Measurements from ENCODE around the gene NATD1. TPM values are rescaled to one million over a fixed set of nuclear protein-coding genes. Genes with fewer than 3 reads are reported as not detected.

The NATD1 gene
- total and polyA plus RNA-seq, 4 donors = 1.4 to 24.5 (median 2.9) TPM

DNA sequence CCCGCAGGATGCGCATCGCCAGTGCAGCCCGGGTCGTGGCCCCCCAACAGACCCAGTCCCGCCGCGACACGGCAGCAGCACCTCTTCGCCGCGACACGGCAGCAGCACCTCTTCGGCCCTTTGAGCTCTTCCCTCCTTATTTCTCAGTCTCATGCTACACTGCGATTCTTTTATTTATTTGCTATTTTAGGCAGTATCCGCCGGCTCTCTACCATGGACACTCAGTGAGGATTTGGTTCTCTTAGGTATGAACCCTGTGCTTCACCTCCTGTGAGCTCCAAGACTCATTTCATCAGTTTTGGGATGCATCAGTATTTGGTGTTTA, 23.0 kb upstream of the NATD1 start:
- no peak overlapping the region for H3K27ac ChIP-seq (ENCODE audit: low read depth in 1 of 2, low read length in 2 of 2)
- H3K9me3 ChIP-seq (ENCODE audit: control insufficient read depth in 4 of 4, low read length in 3 of 4) = no peaks in the 10 kb centered on the region
- no peaks in the 10 kb centered on the region for H3K27me3 ChIP-seq (ENCODE audit: control insufficient read depth in 4 of 4, insufficient read depth in 4 of 4, low read length in 3 of 4)
- H3K36me3 ChIP-seq (ENCODE audit: control insufficient read depth in 4 of 4, insufficient read depth in 3 of 4, low read depth in 1 of 4, low read length in 3 of 4) = no peaks in the 10 kb centered on the region
- no peak for DNase-seq (ENCODE audit: low spot score)
- no peak overlapping the region for H3K9ac ChIP-seq (ENCODE audit: low read depth in 1 of 2, low read length in 2 of 2)
- 20% methylated on average over 17 of the region's 17 CpGs for WGBS
- TF ChIP-seq JUND (IDR thresholded peaks at IDR 0.05) = no peak
- H3K4me3 ChIP-seq (ENCODE audit: low read depth in 1 of 3, low read length in 3 of 3) = peak overlapping the region in 2 of 3 donors; percentile 64 to 73
- H3K4me1 ChIP-seq (ENCODE audit: control insufficient read depth in 4 of 4, insufficient read depth in 4 of 4, low read length in 3 of 4) = peaks cover 7 to 20% (median 12%) of the 10 kb centered on the region in 4 donors

DNA sequence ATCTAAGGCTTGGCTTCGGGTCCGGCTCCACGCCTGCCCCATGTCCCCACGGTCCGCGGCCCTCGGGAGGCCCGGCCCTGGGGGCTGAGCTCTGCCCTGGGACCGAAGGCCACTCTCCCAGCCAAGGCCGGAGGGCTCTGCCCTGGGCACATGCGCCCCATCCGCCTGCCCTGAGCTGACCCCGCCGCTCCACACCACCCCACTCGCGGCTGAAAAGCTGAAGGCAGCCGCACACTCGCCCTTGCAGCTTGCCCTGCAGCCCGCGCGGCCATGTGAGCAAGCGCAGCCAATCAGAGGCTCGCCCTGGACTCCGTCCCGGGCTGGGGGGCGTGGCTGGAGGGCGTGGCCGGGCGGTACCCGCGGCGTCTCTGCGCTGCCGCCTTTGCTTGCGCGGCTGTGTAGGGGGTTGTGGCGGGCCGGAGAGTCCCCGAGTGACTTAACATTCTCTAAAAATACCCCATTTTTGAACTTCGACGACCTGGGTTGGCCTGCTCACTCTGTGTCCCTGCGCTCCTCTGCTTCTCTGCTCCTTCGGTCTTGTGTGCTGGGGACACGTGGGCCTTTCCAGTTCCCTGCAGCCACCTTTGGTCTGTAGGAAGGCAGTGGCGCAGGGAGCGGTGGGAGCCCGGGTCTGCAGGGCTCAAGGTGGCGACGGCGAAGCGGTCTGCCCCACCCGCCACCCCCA, 22.5 kb upstream of the NATD1 start:
- Histone ChIP-seq H3K36me3 (ENCODE audit: control insufficient read depth in 4 of 4, insufficient read depth in 3 of 4, low read depth in 1 of 4, low read length in 3 of 4) (no peaks in the 10 kb centered on the region), H3K9ac (ENCODE audit: low read depth in 1 of 2, low read length in 2 of 2) (peak overlapping the region in 1 of 2 donors; percentile 62), H3K9me3 (ENCODE audit: control insufficient read depth in 4 of 4, low read length in 3 of 4) (no peaks in the 10 kb centered on the region), H3K4me3 (ENCODE audit: low read depth in 1 of 3, low read length in 3 of 3) (peak overlapping the region; percentile 20 to 73 (median 64)), H3K4me1 (ENCODE audit: control insufficient read depth in 4 of 4, insufficient read depth in 4 of 4, low read length in 3 of 4) (peaks cover 7 to 20% (median 12%) of the 10 kb centered on the region in 4 donors), H3K27me3 (ENCODE audit: control insufficient read depth in 4 of 4, insufficient read depth in 4 of 4, low read length in 3 of 4) (no peaks in the 10 kb centered on the region), H3K27ac (ENCODE audit: low read depth in 1 of 2, low read length in 2 of 2) (no peak overlapping the region)
- DNase-seq (ENCODE audit: low spot score) = peak; percentile 99
- WGBS = under 1% methylated on average over 52 of the region's 52 CpGs
- TF ChIP-seq TAF1 (conservative IDR thresholded peaks at IDR 0.05) (no peak), YY1 (IDR thresholded peaks at IDR 0.05) (no peak), MAX (IDR thresholded peaks at IDR 0.05) (no peak), RAD21 (IDR thresholded peaks at IDR 0.05) (peak in 1 of 2 donors; percentile 7), RXRA (IDR thresholded peaks at IDR 0.05) (peak in 1 of 2 donors; percentile 48), ATF3 (IDR thresholded peaks at IDR 0.05) (no peak), ZBTB33 (IDR thresholded peaks at IDR 0.05) (no peak), EGR1 (IDR thresholded peaks at IDR 0.05; ENCODE audit: low read depth in 2 of 2) (no peak), SP1 (IDR thresholded peaks at IDR 0.05) (peak; percentile 67), HNF4A (conservative IDR thresholded peaks at IDR 0.05) (peak; percentile 54 to 63)
- TF ChIP-seq, protein P1, sequence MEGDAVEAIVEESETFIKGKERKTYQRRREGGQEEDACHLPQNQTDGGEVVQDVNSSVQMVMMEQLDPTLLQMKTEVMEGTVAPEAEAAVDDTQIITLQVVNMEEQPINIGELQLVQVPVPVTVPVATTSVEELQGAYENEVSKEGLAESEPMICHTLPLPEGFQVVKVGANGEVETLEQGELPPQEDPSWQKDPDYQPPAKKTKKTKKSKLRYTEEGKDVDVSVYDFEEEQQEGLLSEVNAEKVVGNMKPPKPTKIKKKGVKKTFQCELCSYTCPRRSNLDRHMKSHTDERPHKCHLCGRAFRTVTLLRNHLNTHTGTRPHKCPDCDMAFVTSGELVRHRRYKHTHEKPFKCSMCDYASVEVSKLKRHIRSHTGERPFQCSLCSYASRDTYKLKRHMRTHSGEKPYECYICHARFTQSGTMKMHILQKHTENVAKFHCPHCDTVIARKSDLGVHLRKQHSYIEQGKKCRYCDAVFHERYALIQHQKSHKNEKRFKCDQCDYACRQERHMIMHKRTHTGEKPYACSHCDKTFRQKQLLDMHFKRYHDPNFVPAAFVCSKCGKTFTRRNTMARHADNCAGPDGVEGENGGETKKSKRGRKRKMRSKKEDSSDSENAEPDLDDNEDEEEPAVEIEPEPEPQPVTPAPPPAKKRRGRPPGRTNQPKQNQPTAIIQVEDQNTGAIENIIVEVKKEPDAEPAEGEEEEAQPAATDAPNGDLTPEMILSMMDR (IDR thresholded peaks at IDR 0.05; ENCODE audit: low read depth, low read length, missing input control) = no peak

DNA sequence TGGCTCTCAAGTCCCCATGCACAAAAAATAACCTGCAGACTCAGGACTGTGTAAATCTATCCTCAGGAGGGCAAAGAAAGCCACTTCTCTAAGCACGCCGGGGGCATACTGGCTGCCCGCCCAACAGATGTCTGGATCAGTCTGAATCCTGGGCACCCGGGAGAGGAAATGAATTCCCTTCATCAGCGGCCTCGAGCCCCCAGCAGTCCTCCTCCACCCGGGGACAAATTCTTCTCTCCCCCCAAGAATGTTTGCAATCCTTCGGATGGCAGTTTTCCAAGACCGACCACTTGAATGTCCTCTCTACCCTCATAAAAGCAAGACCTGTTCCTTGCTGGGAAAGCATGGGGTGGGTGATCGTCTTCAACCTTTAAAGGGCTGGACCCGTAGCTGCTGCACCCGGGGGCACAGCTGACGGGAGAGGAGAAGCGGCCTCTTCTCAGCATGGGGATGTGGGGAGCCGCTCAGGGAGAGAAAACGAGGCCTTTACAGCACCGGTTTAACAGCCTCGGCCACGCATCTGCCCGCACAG, 21.9 kb upstream of the NATD1 start:
- DNase-seq (ENCODE audit: low spot score) = no peak
- TF ChIP-seq FOXA2 (IDR thresholded peaks at IDR 0.05) (no peak), SP1 (IDR thresholded peaks at IDR 0.05) (no peak), TAF1 (conservative IDR thresholded peaks at IDR 0.05) (no peak), GABPA (IDR thresholded peaks at IDR 0.05 in 1 of 2, conservative IDR thresholded peaks at IDR 0.05 in 1 of 2) (no peak), HNF4A (conservative IDR thresholded peaks at IDR 0.05) (no peak), JUND (IDR thresholded peaks at IDR 0.05) (no peak), ATF3 (IDR thresholded peaks at IDR 0.05) (no peak), ZBTB33 (IDR thresholded peaks at IDR 0.05) (no peak)
- no peak overlapping the region for H3K27ac ChIP-seq (ENCODE audit: low read depth in 1 of 2, low read length in 2 of 2)
- H3K9ac ChIP-seq (ENCODE audit: low read depth in 1 of 2, low read length in 2 of 2) = peak overlapping the region in 1 of 2 donors; percentile 62
- WGBS = 36% methylated on average over 20 of the region's 20 CpGs
- peaks cover 7 to 18% (median 12%) of the 10 kb centered on the region in 4 donors for H3K4me1 ChIP-seq (ENCODE audit: control insufficient read depth in 4 of 4, insufficient read depth in 4 of 4, low read length in 3 of 4)
- H3K9me3 ChIP-seq (ENCODE audit: control insufficient read depth in 4 of 4, low read length in 3 of 4) = no peaks in the 10 kb centered on the region
- H3K36me3 ChIP-seq (ENCODE audit: control insufficient read depth in 4 of 4, insufficient read depth in 3 of 4, low read depth in 1 of 4, low read length in 3 of 4) = no peaks in the 10 kb centered on the region
- H3K4me3 ChIP-seq (ENCODE audit: low read depth in 1 of 3, low read length in 3 of 3) = peak overlapping the region; percentile 20 to 64 (median 45)
- H3K27me3 ChIP-seq (ENCODE audit: control insufficient read depth in 4 of 4, insufficient read depth in 4 of 4, low read length in 3 of 4) = no peaks in the 10 kb centered on the region

All from liver (tissue), 9 donors.